ENCODE results near the gene DCXR.

The DCXR gene

DNA sequence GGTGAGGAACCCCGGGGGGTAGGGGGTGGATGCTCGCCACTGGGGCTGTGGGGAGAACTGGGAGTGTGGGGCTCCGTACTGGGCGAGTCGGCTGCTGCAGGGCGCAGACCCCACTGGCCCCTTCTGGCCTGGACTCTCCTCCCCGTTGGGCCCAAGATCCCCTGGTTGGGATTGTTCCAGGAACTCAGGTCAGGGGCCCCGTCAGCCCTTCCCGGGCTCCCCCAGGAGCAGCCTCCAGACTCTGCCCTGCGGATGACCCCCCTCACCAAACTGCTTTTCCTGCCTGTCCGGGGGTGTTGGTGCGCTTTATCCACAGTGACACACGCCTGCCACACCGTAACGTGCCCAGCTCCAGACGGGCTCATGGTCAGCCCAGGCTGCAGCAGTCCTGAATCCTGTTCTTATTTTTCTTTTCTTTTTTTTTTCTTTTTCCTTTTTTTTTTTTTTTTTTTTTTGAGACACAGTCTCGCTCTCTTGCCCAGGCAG, 35.9 kb downstream of the DCXR start:
- no peak overlapping the region for H3K27ac ChIP-seq (ENCODE audit: insufficient read depth, low read depth, low read length, poor library complexity, severe bottlenecking)
- no peak overlapping the region for H3K4me3 ChIP-seq (ENCODE audit: insufficient read depth, low read depth, low read length)
- H3K9me3 ChIP-seq (ENCODE audit: control insufficient read depth, low read length) = no peaks in the 10 kb centered on the region
- no peaks in the 10 kb centered on the region for H3K36me3 ChIP-seq (ENCODE audit: control insufficient read depth, insufficient read depth, low read length)
- WGBS, 2 experiments = 83 to 88% methylated on average over 17 of the region's 17 CpGs
- no peaks in the 10 kb centered on the region for H3K27me3 ChIP-seq (ENCODE audit: control insufficient read depth, insufficient read depth, low read length, poor library complexity, severe bottlenecking)
- H3K4me1 ChIP-seq (ENCODE audit: control insufficient read depth, insufficient read depth, low read length) = peaks cover 26% of the 10 kb centered on the region

DNA sequence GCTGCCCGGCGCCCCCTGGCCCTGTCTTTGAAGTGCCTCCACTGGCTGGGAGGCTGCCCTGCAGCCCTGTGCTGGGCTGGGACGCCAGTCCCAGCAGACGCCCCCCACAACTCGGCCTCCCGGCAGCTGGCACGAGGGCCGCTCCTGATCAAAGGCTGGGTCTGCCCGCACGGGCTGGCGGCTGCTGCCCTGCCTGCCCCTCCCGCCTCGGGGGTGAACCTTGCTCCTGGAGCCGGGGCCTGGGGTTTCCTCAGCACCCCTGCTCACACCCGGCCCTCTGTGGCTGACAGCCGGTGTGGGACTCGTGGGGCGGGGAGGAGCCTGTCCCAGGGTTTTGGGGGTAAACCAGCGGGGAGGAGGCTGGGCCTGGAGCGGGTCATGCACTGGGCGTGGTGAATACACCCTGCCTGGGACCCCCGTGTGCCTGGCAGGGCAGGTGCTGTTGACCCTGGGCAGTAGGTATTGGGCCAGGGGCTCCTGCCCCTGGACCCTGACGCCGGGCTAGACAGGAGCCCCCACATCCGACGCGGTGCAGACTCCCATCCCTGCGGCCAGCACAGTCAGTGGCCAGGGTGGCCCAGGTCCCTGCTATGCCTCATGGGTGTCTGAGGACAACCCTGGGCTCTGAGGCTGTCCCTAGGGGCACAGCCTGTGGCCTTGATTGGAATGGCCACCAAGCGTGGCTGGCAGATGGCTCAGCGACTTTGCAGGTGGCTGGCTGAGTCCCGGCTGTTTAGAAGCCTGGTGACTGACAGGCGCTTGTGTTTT, 36.5 kb downstream of the DCXR start:
- Histone ChIP-seq H3K27ac (ENCODE audit: insufficient read depth, low read depth, low read length, poor library complexity, severe bottlenecking) (no peak overlapping the region), H3K4me1 (ENCODE audit: control insufficient read depth, insufficient read depth, low read length) (peaks cover 26% of the 10 kb centered on the region), H3K36me3 (ENCODE audit: control insufficient read depth, insufficient read depth, low read length) (no peaks in the 10 kb centered on the region), H3K9me3 (ENCODE audit: control insufficient read depth, low read length) (no peaks in the 10 kb centered on the region), H3K4me3 (ENCODE audit: insufficient read depth, low read depth, low read length) (no peak overlapping the region), H3K27me3 (ENCODE audit: control insufficient read depth, insufficient read depth, low read length, poor library complexity, severe bottlenecking) (no peaks in the 10 kb centered on the region)
- 89 to 90% methylated on average over 32 of the region's 32 CpGs for WGBS, 2 experiments

- no peak overlapping the region for H3K27ac ChIP-seq (ENCODE audit: insufficient read depth, low read depth, low read length, poor library complexity, severe bottlenecking)
- H3K4me1 ChIP-seq (ENCODE audit: control insufficient read depth, insufficient read depth, low read length) = peaks cover 34% of the 10 kb centered on the region
- no peak overlapping the region for H3K4me3 ChIP-seq (ENCODE audit: insufficient read depth, low read depth, low read length)
- H3K36me3 ChIP-seq (ENCODE audit: control insufficient read depth, insufficient read depth, low read length) = no peaks in the 10 kb centered on the region
- 90 to 91% methylated on average over 36 of the region's 36 CpGs for WGBS, 2 experiments
- no peaks in the 10 kb centered on the region for H3K27me3 ChIP-seq (ENCODE audit: control insufficient read depth, insufficient read depth, low read length, poor library complexity, severe bottlenecking)
- no peaks in the 10 kb centered on the region for H3K9me3 ChIP-seq (ENCODE audit: control insufficient read depth, low read length)
These were observed 37.3 kb downstream of the DCXR start for GRCh38 chr17:81999976-82000802.

- 93 to 94% methylated on average over 12 of the region's 12 CpGs for WGBS, 2 experiments
- H3K9me3 ChIP-seq (ENCODE audit: control insufficient read depth, low read length) = no peaks in the 10 kb centered on the region
- no peak overlapping the region for H3K4me3 ChIP-seq (ENCODE audit: insufficient read depth, low read depth, low read length)
- H3K27me3 ChIP-seq (ENCODE audit: control insufficient read depth, insufficient read depth, low read length, poor library complexity, severe bottlenecking) = no peaks in the 10 kb centered on the region
- no peak overlapping the region for H3K27ac ChIP-seq (ENCODE audit: insufficient read depth, low read depth, low read length, poor library complexity, severe bottlenecking)
- H3K4me1 ChIP-seq (ENCODE audit: control insufficient read depth, insufficient read depth, low read length) = peaks cover 39% of the 10 kb centered on the region
- H3K36me3 ChIP-seq (ENCODE audit: control insufficient read depth, insufficient read depth, low read length) = no peaks in the 10 kb centered on the region
These were observed 37.9 kb downstream of the DCXR start for GRCh38 chr17:81999587-81999975.

DNA sequence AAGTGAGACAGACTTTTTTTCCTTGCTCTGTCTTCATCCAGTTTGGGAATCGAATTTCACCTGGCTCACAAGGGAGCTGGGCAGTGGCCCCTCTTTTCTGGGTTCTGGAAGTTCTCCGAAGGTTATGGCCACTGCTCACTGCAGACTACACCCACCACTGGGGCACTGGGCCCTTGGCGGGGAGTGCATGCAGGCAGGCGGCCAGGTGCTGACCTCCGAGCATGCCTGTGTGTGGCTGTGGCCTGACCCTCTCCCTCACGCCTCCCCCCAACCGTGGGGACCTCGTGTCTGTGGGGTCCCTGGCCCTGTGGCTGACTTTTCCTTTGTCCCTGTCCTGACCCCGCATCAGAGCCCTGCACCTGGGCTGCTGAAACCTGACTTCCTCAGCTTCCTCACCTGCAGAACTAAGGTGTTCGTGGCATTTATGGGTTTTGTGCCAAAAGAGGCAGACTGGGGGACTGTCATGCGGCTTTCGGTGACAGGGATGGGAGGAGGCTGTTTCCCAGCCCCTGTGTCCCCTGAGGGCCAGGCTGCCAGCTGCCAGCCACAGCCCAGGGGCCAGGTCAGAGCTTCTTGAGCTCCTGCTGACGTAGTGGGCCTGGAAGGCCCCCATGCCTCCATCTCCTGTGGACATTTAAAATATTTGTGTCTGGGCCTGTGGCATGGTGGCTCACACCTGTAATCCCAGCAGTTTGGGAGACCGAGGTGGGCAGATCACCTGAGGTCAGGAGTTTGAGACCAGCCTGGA, 38.6 kb downstream of the DCXR start:
- no peak overlapping the region for H3K27ac ChIP-seq (ENCODE audit: insufficient read depth, low read depth, low read length, poor library complexity, severe bottlenecking)
- H3K9me3 ChIP-seq (ENCODE audit: control insufficient read depth, low read length) = no peaks in the 10 kb centered on the region
- H3K4me3 ChIP-seq (ENCODE audit: insufficient read depth, low read depth, low read length) = no peak overlapping the region
- WGBS, 2 experiments = 94 to 95% methylated on average over 14 of the region's 14 CpGs
- no peaks in the 10 kb centered on the region for H3K27me3 ChIP-seq (ENCODE audit: control insufficient read depth, insufficient read depth, low read length, poor library complexity, severe bottlenecking)
- H3K4me1 ChIP-seq (ENCODE audit: control insufficient read depth, insufficient read depth, low read length) = peaks cover 46% of the 10 kb centered on the region
- no peaks in the 10 kb centered on the region for H3K36me3 ChIP-seq (ENCODE audit: control insufficient read depth, insufficient read depth, low read length)

DNA sequence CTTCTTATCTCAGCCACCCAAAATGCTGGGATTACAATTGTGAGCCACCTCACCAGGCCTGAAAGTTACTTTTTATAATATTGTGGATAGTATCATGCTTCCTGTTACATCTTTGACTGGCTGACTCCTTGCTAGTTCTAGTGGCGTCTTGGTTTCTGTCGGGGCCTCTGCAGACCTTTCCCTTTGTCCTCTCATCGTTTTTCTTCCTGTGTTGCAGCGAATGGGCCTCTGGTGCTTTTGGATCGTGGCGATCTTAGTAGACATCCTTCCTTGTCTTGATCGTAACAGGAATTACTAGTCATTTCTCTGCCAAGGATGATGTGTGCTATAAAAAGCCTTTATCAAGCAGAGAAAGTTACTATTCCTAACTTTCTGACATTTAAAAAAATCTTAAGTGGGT, 39.3 kb downstream of the DCXR start:
- H3K9me3 ChIP-seq (ENCODE audit: control insufficient read depth, low read length) = no peaks in the 10 kb centered on the region
- H3K27ac ChIP-seq (ENCODE audit: insufficient read depth, low read depth, low read length, poor library complexity, severe bottlenecking) = peak overlapping the region; percentile 16
- peaks cover 46% of the 10 kb centered on the region for H3K4me1 ChIP-seq (ENCODE audit: control insufficient read depth, insufficient read depth, low read length)
- WGBS, 2 experiments = 90 to 95% methylated on average over 7 of the region's 7 CpGs
- no peaks in the 10 kb centered on the region for H3K27me3 ChIP-seq (ENCODE audit: control insufficient read depth, insufficient read depth, low read length, poor library complexity, severe bottlenecking)
- no peaks in the 10 kb centered on the region for H3K36me3 ChIP-seq (ENCODE audit: control insufficient read depth, insufficient read depth, low read length)
- no peak overlapping the region for H3K4me3 ChIP-seq (ENCODE audit: insufficient read depth, low read depth, low read length)

- no peaks in the 10 kb centered on the region for H3K9me3 ChIP-seq (ENCODE audit: control insufficient read depth, low read length)
- no peak overlapping the region for H3K27ac ChIP-seq (ENCODE audit: insufficient read depth, low read depth, low read length, poor library complexity, severe bottlenecking)
- H3K36me3 ChIP-seq (ENCODE audit: control insufficient read depth, insufficient read depth, low read length) = no peaks in the 10 kb centered on the region
- no peak overlapping the region for H3K4me3 ChIP-seq (ENCODE audit: insufficient read depth, low read depth, low read length)
- H3K27me3 ChIP-seq (ENCODE audit: control insufficient read depth, insufficient read depth, low read length, poor library complexity, severe bottlenecking) = no peaks in the 10 kb centered on the region
- peaks cover 58% of the 10 kb centered on the region for H3K4me1 ChIP-seq (ENCODE audit: control insufficient read depth, insufficient read depth, low read length)
- WGBS, 2 experiments = 95 to 96% methylated on average over 30 of the region's 30 CpGs
These were observed 40.6 kb downstream of the DCXR start for GRCh38 chr17:81996757-81997441.

GRCh38 chr17:81996232-81996756, 41.2 kb downstream of the DCXR start:
- H3K36me3 ChIP-seq (ENCODE audit: control insufficient read depth, insufficient read depth, low read length) = no peaks in the 10 kb centered on the region
- H3K27me3 ChIP-seq (ENCODE audit: control insufficient read depth, insufficient read depth, low read length, poor library complexity, severe bottlenecking) = no peaks in the 10 kb centered on the region
- H3K4me3 ChIP-seq (ENCODE audit: insufficient read depth, low read depth, low read length) = no peak overlapping the region
- 94 to 96% methylated on average over 28 of the region's 28 CpGs for WGBS, 2 experiments
- H3K27ac ChIP-seq (ENCODE audit: insufficient read depth, low read depth, low read length, poor library complexity, severe bottlenecking) = no peak overlapping the region
- H3K4me1 ChIP-seq (ENCODE audit: control insufficient read depth, insufficient read depth, low read length) = peaks cover 58% of the 10 kb centered on the region
- H3K9me3 ChIP-seq (ENCODE audit: control insufficient read depth, low read length) = no peaks in the 10 kb centered on the region

DNA sequence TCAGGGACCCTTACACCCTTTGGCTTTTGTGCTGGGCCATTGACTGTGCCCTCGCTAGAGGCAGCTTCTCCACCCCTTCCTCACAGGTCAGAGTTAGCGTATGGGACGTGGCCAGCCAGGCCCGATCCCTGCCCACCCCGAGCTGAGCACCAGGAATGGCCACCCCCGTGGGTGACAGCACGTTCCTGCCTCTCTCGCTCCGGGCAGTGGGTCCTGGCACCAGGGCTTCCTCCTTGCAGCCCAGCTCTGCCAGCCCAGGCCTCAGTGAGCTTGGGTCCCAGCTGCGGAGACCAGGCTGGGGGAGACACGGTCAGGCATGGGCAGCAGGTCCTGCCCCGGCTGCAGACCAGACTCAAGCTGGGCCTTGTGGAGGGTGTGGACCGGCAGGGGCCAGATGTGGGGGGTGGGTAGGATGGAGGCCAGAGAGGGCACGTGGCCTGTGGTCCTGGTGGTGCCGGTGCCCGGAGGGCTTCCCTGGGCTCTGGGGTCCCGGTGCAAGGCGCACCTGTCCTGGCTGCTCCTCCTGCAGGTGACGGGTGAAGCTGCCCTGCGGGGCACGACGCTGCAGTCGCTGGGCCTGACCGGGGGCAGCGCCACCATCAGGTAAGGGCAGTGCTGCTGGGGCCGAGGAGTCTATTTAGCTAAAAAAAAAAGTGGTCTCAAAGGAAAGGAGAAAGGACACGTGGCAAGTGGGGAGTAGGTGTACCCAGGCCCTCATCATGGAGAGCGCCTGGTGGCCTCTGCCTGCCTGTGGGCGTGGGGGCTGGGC, 41.9 kb downstream of the DCXR start:
- Histone ChIP-seq H3K9me3 (ENCODE audit: control insufficient read depth, low read length) (no peaks in the 10 kb centered on the region), H3K4me3 (ENCODE audit: insufficient read depth, low read depth, low read length) (no peak overlapping the region), H3K4me1 (ENCODE audit: control insufficient read depth, insufficient read depth, low read length) (peaks cover 57% of the 10 kb centered on the region), H3K36me3 (ENCODE audit: control insufficient read depth, insufficient read depth, low read length) (no peaks in the 10 kb centered on the region), H3K27ac (ENCODE audit: insufficient read depth, low read depth, low read length, poor library complexity, severe bottlenecking) (no peak overlapping the region), H3K27me3 (ENCODE audit: control insufficient read depth, insufficient read depth, low read length, poor library complexity, severe bottlenecking) (no peaks in the 10 kb centered on the region)
- WGBS, 2 experiments = 94 to 95% methylated on average over 29 of the region's 29 CpGs

Measured in ectodermal cell (in vitro differentiated cells).